HEK293 (cell line): Measurements from ENCODE around the gene COG3.

ENCODE experiments used
- INSM2 ChIP-seq: fragments of 450-650 bp; formaldehyde crosslinking; IDR thresholded peaks from 2 replicates; pipeline ENCODE4 v1.5.1; 2016; ENCODE audit warnings: missing biosample characterization, missing genetic modification characterization
- REPIN1 ChIP-seq: fragments of 450-650 bp; formaldehyde crosslinking; IDR thresholded peaks from 2 replicates; pipeline ENCODE4 v1.5.1; 2017; ENCODE audit warnings: missing biosample characterization, missing genetic modification characterization, low read depth
- ZBTB26 ChIP-seq: fragments of 450-650 bp; formaldehyde crosslinking; optimal IDR thresholded peaks from 2 replicates; pipeline ENCODE3; 2016; ENCODE audit warnings: missing biosample characterization, mild to moderate bottlenecking, missing genetic modification characterization
- ZEB2 ChIP-seq: fragments of 450-650 bp; formaldehyde crosslinking; IDR thresholded peaks from 2 replicates; pipeline ENCODE4 v1.5.1; 2016; ENCODE audit warnings: missing biosample characterization, missing genetic modification characterization
- ZNF121 ChIP-seq: fragments of 450-650 bp; formaldehyde crosslinking; IDR thresholded peaks from 2 replicates; pipeline ENCODE4 v1.5.1; 2016; ENCODE audit warnings: missing biosample characterization, missing genetic modification characterization
- ZNF280D ChIP-seq: fragments of 450-650 bp; formaldehyde crosslinking; IDR thresholded peaks from 2 replicates; pipeline ENCODE4 v1.5.1; 2016; ENCODE audit warnings: missing biosample characterization, missing genetic modification characterization
- ZNF324 ChIP-seq: fragments of 450-650 bp; formaldehyde crosslinking; IDR thresholded peaks from 2 replicates; pipeline ENCODE4 v1.5.1; 2016; ENCODE audit warnings: missing biosample characterization, missing genetic modification characterization
- ZNF670 ChIP-seq: fragments of 450-650 bp; formaldehyde crosslinking; IDR thresholded peaks from 2 replicates; pipeline ENCODE4 v1.5.1; 2016; ENCODE audit warnings: missing biosample characterization, missing genetic modification characterization, low read depth
- ZNF701 ChIP-seq: fragments of 450-650 bp; formaldehyde crosslinking; IDR thresholded peaks from 2 replicates; pipeline ENCODE4 v1.5.1; 2016; ENCODE audit warnings: missing biosample characterization, missing genetic modification characterization
- TF ChIP-seq, protein P1 (sequence below): fragments of 450-650 bp; formaldehyde crosslinking; IDR thresholded peaks from 2 replicates; pipeline ENCODE4 v1.5.0; 2017; ENCODE audit warnings: missing biosample characterization, missing genetic modification characterization, borderline replicate concordance
- TF ChIP-seq, protein P2 (sequence below): fragments of 450-650 bp; formaldehyde crosslinking; IDR thresholded peaks from 2 replicates; pipeline ENCODE4 v1.5.1; 2016; ENCODE audit warnings: missing biosample characterization, missing genetic modification characterization
- TF ChIP-seq, protein P3 (sequence below): fragments of 450-650 bp; formaldehyde crosslinking; IDR thresholded peaks from 2 replicates; pipeline ENCODE4 v1.5.1; 2016; ENCODE audit warnings: missing biosample characterization, missing genetic modification characterization

DNA sequence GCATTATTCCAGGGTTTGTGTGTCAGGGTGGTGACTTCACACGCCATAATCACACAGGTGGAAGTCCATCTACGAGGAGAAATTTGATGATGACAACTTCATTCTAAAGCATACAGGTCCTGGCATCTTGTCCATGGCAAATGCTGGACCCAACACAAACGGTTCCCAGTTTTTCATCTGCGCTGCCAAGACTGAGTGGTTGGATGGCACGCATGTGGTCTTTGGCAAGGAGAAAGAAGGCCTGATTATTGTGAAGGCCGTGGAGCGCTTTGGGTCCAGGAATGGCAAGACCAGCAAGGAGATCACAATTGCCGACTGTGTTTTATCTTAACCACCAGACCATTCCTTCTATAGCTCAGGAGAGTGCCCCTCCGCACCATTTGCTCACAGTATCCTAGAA is 28.4 kb upstream of the COG3 start:
- TF ChIP-seq, protein P1, sequence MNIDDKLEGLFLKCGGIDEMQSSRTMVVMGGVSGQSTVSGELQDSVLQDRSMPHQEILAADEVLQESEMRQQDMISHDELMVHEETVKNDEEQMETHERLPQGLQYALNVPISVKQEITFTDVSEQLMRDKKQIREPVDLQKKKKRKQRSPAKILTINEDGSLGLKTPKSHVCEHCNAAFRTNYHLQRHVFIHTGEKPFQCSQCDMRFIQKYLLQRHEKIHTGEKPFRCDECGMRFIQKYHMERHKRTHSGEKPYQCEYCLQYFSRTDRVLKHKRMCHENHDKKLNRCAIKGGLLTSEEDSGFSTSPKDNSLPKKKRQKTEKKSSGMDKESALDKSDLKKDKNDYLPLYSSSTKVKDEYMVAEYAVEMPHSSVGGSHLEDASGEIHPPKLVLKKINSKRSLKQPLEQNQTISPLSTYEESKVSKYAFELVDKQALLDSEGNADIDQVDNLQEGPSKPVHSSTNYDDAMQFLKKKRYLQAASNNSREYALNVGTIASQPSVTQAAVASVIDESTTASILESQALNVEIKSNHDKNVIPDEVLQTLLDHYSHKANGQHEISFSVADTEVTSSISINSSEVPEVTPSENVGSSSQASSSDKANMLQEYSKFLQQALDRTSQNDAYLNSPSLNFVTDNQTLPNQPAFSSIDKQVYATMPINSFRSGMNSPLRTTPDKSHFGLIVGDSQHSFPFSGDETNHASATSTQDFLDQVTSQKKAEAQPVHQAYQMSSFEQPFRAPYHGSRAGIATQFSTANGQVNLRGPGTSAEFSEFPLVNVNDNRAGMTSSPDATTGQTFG (tag by site-specific recombination): no peak
- TF ChIP-seq ZNF280D (tag by site-specific recombination) (no peak), ZEB2 (tag by site-specific recombination) (no peak), ZNF121 (tag by site-specific recombination) (no peak), INSM2 (no peak), ZNF324 (tag by site-specific recombination) (no peak), ZNF670 (no peak), REPIN1 (tag by site-specific recombination) (no peak), ZNF701 (tag by site-specific recombination) (no peak), ZBTB26 (tag by site-specific recombination) (no peak)
- TF ChIP-seq, protein P2, sequence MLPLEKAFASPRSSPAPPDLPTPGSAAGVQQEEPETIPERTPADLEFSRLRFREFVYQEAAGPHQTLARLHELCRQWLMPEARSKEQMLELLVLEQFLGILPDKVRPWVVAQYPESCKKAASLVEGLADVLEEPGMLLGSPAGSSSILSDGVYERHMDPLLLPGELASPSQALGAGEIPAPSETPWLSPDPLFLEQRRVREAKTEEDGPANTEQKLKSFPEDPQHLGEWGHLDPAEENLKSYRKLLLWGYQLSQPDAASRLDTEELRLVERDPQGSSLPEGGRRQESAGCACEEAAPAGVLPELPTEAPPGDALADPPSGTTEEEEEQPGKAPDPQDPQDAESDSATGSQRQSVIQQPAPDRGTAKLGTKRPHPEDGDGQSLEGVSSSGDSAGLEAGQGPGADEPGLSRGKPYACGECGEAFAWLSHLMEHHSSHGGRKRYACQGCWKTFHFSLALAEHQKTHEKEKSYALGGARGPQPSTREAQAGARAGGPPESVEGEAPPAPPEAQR: no peak
- TF ChIP-seq, protein P3, sequence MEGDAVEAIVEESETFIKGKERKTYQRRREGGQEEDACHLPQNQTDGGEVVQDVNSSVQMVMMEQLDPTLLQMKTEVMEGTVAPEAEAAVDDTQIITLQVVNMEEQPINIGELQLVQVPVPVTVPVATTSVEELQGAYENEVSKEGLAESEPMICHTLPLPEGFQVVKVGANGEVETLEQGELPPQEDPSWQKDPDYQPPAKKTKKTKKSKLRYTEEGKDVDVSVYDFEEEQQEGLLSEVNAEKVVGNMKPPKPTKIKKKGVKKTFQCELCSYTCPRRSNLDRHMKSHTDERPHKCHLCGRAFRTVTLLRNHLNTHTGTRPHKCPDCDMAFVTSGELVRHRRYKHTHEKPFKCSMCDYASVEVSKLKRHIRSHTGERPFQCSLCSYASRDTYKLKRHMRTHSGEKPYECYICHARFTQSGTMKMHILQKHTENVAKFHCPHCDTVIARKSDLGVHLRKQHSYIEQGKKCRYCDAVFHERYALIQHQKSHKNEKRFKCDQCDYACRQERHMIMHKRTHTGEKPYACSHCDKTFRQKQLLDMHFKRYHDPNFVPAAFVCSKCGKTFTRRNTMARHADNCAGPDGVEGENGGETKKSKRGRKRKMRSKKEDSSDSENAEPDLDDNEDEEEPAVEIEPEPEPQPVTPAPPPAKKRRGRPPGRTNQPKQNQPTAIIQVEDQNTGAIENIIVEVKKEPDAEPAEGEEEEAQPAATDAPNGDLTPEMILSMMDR (tag by site-specific recombination): no peak
